ENCODE results near the gene ECT2.

GRCh38 chr3:172824229-172824628 lies 73.7 kb downstream of the ECT2 start:
- TF ChIP-seq, protein P1, sequence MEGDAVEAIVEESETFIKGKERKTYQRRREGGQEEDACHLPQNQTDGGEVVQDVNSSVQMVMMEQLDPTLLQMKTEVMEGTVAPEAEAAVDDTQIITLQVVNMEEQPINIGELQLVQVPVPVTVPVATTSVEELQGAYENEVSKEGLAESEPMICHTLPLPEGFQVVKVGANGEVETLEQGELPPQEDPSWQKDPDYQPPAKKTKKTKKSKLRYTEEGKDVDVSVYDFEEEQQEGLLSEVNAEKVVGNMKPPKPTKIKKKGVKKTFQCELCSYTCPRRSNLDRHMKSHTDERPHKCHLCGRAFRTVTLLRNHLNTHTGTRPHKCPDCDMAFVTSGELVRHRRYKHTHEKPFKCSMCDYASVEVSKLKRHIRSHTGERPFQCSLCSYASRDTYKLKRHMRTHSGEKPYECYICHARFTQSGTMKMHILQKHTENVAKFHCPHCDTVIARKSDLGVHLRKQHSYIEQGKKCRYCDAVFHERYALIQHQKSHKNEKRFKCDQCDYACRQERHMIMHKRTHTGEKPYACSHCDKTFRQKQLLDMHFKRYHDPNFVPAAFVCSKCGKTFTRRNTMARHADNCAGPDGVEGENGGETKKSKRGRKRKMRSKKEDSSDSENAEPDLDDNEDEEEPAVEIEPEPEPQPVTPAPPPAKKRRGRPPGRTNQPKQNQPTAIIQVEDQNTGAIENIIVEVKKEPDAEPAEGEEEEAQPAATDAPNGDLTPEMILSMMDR (conservative IDR thresholded peaks at IDR 0.05; ENCODE audit: low read depth, low read length) = no peak
- no peak for TF ChIP-seq EZH2phosphoT487 (IDR thresholded peaks at IDR 0.05; ENCODE audit: borderline replicate concordance, low read length)

All from PC-3 (cell line).